Ectodermal cell (in vitro differentiated cells): Measurements from ENCODE around the gene CMSS1.

ENCODE experiments used
- H3K27ac ChIP-seq: 2 replicates; pipeline ENCODE4 v1.7.0; 2013; ENCODE audit warnings: mild to moderate bottlenecking, low read depth, low read length; ENCODE audit not compliant: insufficient read depth, poor library complexity, severe bottlenecking
- H3K27me3 ChIP-seq: 2 replicates; pipeline ENCODE4 v1.7.0; 2013; ENCODE audit warnings: mild to moderate bottlenecking, low read length; ENCODE audit not compliant: insufficient read depth, control insufficient read depth, poor library complexity, severe bottlenecking
- H3K36me3 ChIP-seq: one replicate; pipeline ENCODE4 v1.7.0; 2013; ENCODE audit warnings: low read length; ENCODE audit not compliant: control insufficient read depth, insufficient read depth
- H3K4me1 ChIP-seq: one replicate; pipeline ENCODE4 v1.7.0; 2013; ENCODE audit warnings: low read length; ENCODE audit not compliant: control insufficient read depth, insufficient read depth
- H3K4me3 ChIP-seq: 2 replicates; pipeline ENCODE4 v1.7.0; 2013; ENCODE audit warnings: low read depth, low read length, control low read depth; ENCODE audit not compliant: insufficient read depth
- H3K9me3 ChIP-seq: 2 replicates; pipeline ENCODE4 v1.7.0; 2013; ENCODE audit warnings: mild to moderate bottlenecking, low read length, moderate library complexity; ENCODE audit not compliant: control insufficient read depth
- WGBS, 2 experiments: methylation state at CpG; one replicate each; pipeline ENCODE4 v1.1.7; 2013; ENCODE audit warnings: missing lambda C conversion rate in 2 of 2; 5-methylcytosine and 5-hydroxymethylcytosine counted together

Gene CMSS1

GRCh38 chr3:99980606-99981005 lies 162.9 kb downstream of the CMSS1 start:
- Histone ChIP-seq H3K27me3 (no peaks in the 10 kb centered on the region), H3K4me3 (no peak overlapping the region), H3K36me3 (no peaks in the 10 kb centered on the region), H3K4me1 (no peaks in the 10 kb centered on the region), H3K9me3 (no peaks in the 10 kb centered on the region), H3K27ac (no peak overlapping the region)
- 89 to 97% methylated on average over 3 of the region's 3 CpGs for WGBS, 2 experiments

- Histone ChIP-seq H3K4me1 (no peaks in the 10 kb centered on the region), H3K9me3 (no peaks in the 10 kb centered on the region), H3K36me3 (no peaks in the 10 kb centered on the region), H3K4me3 (no peak overlapping the region), H3K27me3 (no peaks in the 10 kb centered on the region), H3K27ac (no peak overlapping the region)
- 95 to 96% methylated on average over 1 of the region's 1 CpG for WGBS, 2 experiments
Measured at GRCh38 chr3:99981138-99981537, 163.5 kb downstream of the CMSS1 start.

- Histone ChIP-seq H3K27ac (no peak overlapping the region), H3K27me3 (no peaks in the 10 kb centered on the region), H3K36me3 (no peaks in the 10 kb centered on the region), H3K9me3 (no peaks in the 10 kb centered on the region), H3K4me3 (no peak overlapping the region), H3K4me1 (no peaks in the 10 kb centered on the region)
- WGBS, 2 experiments: 93 to 95% methylated on average over 2 of the region's 2 CpGs
Measured at GRCh38 chr3:99982650-99983049, 165.0 kb downstream of the CMSS1 start.

GRCh38 chr3:99984139-99984538 lies 166.5 kb downstream of the CMSS1 start:
- no peaks in the 10 kb centered on the region for H3K4me1 ChIP-seq
- H3K4me3 ChIP-seq: no peak overlapping the region
- H3K27ac ChIP-seq: no peak overlapping the region
- H3K27me3 ChIP-seq: no peaks in the 10 kb centered on the region
- no peaks in the 10 kb centered on the region for H3K9me3 ChIP-seq
- no peaks in the 10 kb centered on the region for H3K36me3 ChIP-seq

GRCh38 chr3:99984668-99985067 lies 167.0 kb downstream of the CMSS1 start:
- H3K4me3 ChIP-seq: no peak overlapping the region
- WGBS, 2 experiments: 98% methylated on average over 2 of the region's 2 CpGs
- no peaks in the 10 kb centered on the region for H3K27me3 ChIP-seq
- H3K9me3 ChIP-seq: no peaks in the 10 kb centered on the region
- H3K4me1 ChIP-seq: no peaks in the 10 kb centered on the region
- no peaks in the 10 kb centered on the region for H3K36me3 ChIP-seq
- no peak overlapping the region for H3K27ac ChIP-seq

- Histone ChIP-seq H3K9me3 (no peaks in the 10 kb centered on the region), H3K4me3 (no peak overlapping the region), H3K27ac (no peak overlapping the region), H3K27me3 (no peaks in the 10 kb centered on the region), H3K36me3 (no peaks in the 10 kb centered on the region), H3K4me1 (no peaks in the 10 kb centered on the region)
- WGBS, 2 experiments: 92 to 95% methylated on average over 1 of the region's 1 CpG
Measured at GRCh38 chr3:99990179-99990578, 172.5 kb downstream of the CMSS1 start.

GRCh38 chr3:99997293-99997692 lies 179.6 kb downstream of the CMSS1 start:
- H3K36me3 ChIP-seq: no peaks in the 10 kb centered on the region
- no peak overlapping the region for H3K4me3 ChIP-seq
- H3K27me3 ChIP-seq: no peaks in the 10 kb centered on the region
- 93 to 95% methylated on average over 2 of the region's 2 CpGs for WGBS, 2 experiments
- H3K9me3 ChIP-seq: no peaks in the 10 kb centered on the region
- no peak overlapping the region for H3K27ac ChIP-seq
- no peaks in the 10 kb centered on the region for H3K4me1 ChIP-seq

GRCh38 chr3:99999536-99999935 lies 181.9 kb downstream of the CMSS1 start:
- H3K4me3 ChIP-seq: no peak overlapping the region
- 96 to 100% methylated on average over 2 of the region's 2 CpGs for whole genome bisulfite sequencing, 2 experiments
- H3K27ac ChIP-seq: no peak overlapping the region
- no peaks in the 10 kb centered on the region for H3K4me1 ChIP-seq
- no peaks in the 10 kb centered on the region for H3K36me3 ChIP-seq
- no peaks in the 10 kb centered on the region for H3K9me3 ChIP-seq
- no peaks in the 10 kb centered on the region for H3K27me3 ChIP-seq

GRCh38 chr3:100001083-100001482 lies 183.4 kb downstream of the CMSS1 start:
- 100% methylated on average over 3 of the region's 3 CpGs for WGBS, 2 experiments
- Histone ChIP-seq H3K4me1 (no peaks in the 10 kb centered on the region), H3K27ac (no peak overlapping the region), H3K4me3 (no peak overlapping the region), H3K9me3 (no peaks in the 10 kb centered on the region), H3K27me3 (no peaks in the 10 kb centered on the region), H3K36me3 (no peaks in the 10 kb centered on the region)

- H3K27ac ChIP-seq: no peak overlapping the region
- H3K4me1 ChIP-seq: no peaks in the 10 kb centered on the region
- H3K9me3 ChIP-seq: no peaks in the 10 kb centered on the region
- H3K36me3 ChIP-seq: no peaks in the 10 kb centered on the region
- no peak overlapping the region for H3K4me3 ChIP-seq
- H3K27me3 ChIP-seq: no peaks in the 10 kb centered on the region
- WGBS, 2 experiments: 88 to 96% methylated on average over 6 to 8 of the region's 8 CpGs
Measured at GRCh38 chr3:100001526-100002270, 184.0 kb downstream of the CMSS1 start.
